Right lobe of liver (tissue), 6 donors: ENCODE measurements around the gene SPANXN2. TPM values are rescaled to one million over a fixed set of nuclear protein-coding genes. Genes with fewer than 3 reads are reported as not detected.
A peak's percentile ranks its signal among the peaks of the same experiment; 100 is the strongest.

Source experiments
- ATAC-seq, 4 donors: fragments of 200-7000 bp; cut with Tn5 transposase; one replicate each; pipeline ENCODE4 v1.9.1; 2020; ENCODE audit warnings: mild to moderate bottlenecking in 4 of 4, moderate library complexity in 4 of 4
- DNase-seq, 3 donors: peaks; one replicate each; pipeline ENCODE4 v3.0.0-alpha.2; 2020
- H3K27ac ChIP-seq, 3 donors: fragments of 200-600 bp; one replicate each; pipeline ENCODE4 v1.8.0; 2022
- H3K27me3 ChIP-seq, 2 donors: fragments of 200-600 bp; one replicate each; pipeline ENCODE4 v1.8.0; 2022
- H3K36me3 ChIP-seq, 4 donors: fragments of 200-600 bp; sonication (generic) in 1 of 4; one replicate each; pipeline versions ENCODE4 v1.5.1 to v1.8.0; 2017 to 2022; ENCODE audit warnings: control low read depth in 1 of 4
- H3K4me1 ChIP-seq, 4 donors: fragments of 200-600 bp; sonication (generic) in 1 of 4; one replicate each; pipeline versions ENCODE4 v1.5.1 to v1.8.0; 2017 to 2022; ENCODE audit warnings: control low read depth in 1 of 4
- H3K4me3 ChIP-seq, 3 donors: fragments of 200-600 bp; one replicate each; pipeline ENCODE4 v1.8.0; 2022
- H3K9me3 ChIP-seq, 4 donors: fragments of 200-600 bp; sonication (generic) in 1 of 4; one replicate each; pipeline versions ENCODE4 v1.5.1 to v1.8.0; 2017 to 2022; ENCODE audit warnings: control low read depth in 1 of 4
- POLR2A ChIP-seq: fragments of 450-650 bp; IDR thresholded peaks from one replicate; pipeline ENCODE4 v1.6.1; 2017; ENCODE audit warnings: antibody characterized with exemption, mild to moderate bottlenecking
- WGBS: methylation state at CpG from one replicate; pipeline ENCODE4 v1.1.6; 2018; ENCODE audit warnings: low coverage, low lambda C conversion rate; ENCODE audit not compliant: insufficient coverage; ENCODE audit errors: missing lambda C conversion rate; 5-methylcytosine and 5-hydroxymethylcytosine counted together
- intact Hi-C, 2 donors: fragments of 100-400 bp; cut with DNase I; formaldehyde crosslinking; loops; one replicate each; pipeline versions ENCODE4 v1.11.2 to v1.14.1; 2022
- total RNA-seq, 6 experiments: library from RNA; depleted of rRNA in 2 of 6; stranded (reverse); fragments of >200 nt in 2 of 6; fragmentation: NEBNext Ultra II Directional in 3 of 6; extraction: Animal tissue kit (Norgen Biotek cat#: 25700) in 3 of 6; gene quantifications; one replicate each; pipeline versions ENCODE4 v1.1.0 to v1.2.4, GENCODE V29; 2016 to 2023
- TF ChIP-seq, protein P1 (sequence below), 4 donors: fragments of 200-600 bp in 3 of 4; fragments of 450-650 bp in 1 of 4; IDR thresholded peaks; one replicate each; pipeline versions ENCODE4 v1.5.1 to v1.8.0; 2016 to 2022; ENCODE audit warnings: antibody characterized with exemption in 4 of 4, mild to moderate bottlenecking in 2 of 4
- donor health status: DM: no; HTN: yes; CAD: no.
- donor health status: DM: no; HTN: no; CAD: no.
- donor health status: DM: no; HTN: no; CAD: no.
- donor health status: DM: no; HTN: yes; CAD: no.
- donor health status: DM: no; HTN: yes; CAD: no.

SPANXN2 gene
- total RNA-seq, 6 experiments from 2014 or later: not detected

DNA sequence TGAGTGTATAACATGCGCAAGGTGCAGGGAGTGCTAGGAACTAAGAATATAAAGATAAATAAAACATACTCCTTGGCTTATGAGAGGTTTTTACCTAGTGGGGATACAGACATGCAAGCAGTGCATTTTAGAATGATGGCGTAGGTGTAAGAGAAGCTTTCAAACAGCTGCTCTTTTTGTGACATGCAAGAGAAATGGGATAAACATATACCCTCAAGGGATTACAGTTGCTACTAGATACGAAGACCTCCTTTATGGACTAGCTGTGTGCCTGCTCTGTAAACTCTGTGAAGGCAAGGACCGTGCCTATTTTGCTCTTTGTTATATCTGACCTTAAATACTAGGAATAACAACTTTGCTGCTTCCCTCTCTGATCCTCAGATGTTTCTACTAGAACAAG is 45.6 kb downstream of the SPANXN2 start:
- Histone ChIP-seq H3K4me1 (no peaks in the 10 kb centered on the region), H3K4me3 (no peak overlapping the region), H3K36me3 (no peaks in the 10 kb centered on the region), H3K27ac (no peak overlapping the region), H3K27me3 (peaks cover 0 to 5% of the 10 kb centered on the region in 2 donors), H3K9me3 (no peaks in the 10 kb centered on the region)
- TF ChIP-seq POLR2A: no peak
- TF ChIP-seq, protein P1, sequence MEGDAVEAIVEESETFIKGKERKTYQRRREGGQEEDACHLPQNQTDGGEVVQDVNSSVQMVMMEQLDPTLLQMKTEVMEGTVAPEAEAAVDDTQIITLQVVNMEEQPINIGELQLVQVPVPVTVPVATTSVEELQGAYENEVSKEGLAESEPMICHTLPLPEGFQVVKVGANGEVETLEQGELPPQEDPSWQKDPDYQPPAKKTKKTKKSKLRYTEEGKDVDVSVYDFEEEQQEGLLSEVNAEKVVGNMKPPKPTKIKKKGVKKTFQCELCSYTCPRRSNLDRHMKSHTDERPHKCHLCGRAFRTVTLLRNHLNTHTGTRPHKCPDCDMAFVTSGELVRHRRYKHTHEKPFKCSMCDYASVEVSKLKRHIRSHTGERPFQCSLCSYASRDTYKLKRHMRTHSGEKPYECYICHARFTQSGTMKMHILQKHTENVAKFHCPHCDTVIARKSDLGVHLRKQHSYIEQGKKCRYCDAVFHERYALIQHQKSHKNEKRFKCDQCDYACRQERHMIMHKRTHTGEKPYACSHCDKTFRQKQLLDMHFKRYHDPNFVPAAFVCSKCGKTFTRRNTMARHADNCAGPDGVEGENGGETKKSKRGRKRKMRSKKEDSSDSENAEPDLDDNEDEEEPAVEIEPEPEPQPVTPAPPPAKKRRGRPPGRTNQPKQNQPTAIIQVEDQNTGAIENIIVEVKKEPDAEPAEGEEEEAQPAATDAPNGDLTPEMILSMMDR (IDR thresholded peaks at IDR 0.05): no peak
- intact Hi-C loops: no loop called here
- DNase-seq (no peak), ATAC-seq (no peak)
- 44% methylated on average over 4 of the region's 4 CpGs for WGBS

DNA sequence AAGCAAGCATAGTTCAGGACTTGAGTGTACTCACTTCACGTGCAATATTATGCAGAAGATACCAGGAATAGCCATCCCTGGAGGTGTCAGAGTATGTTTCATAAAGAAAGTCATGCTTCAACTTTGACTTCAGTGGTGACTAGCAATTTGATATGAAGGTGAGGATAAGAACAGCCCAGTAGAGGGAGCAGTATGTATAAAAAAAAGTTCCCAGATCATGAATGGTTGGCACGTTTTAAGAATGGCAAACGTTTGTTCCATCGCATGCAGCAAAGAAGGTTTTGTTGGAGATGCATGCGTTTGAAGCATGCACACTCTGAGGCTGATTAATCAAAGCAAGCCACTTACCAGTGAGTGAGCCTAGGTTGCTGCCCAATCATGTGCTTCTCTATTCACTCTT is 51.2 kb downstream of the SPANXN2 start:
- WGBS: 1% methylated on average over 5 of the region's 5 CpGs
- no peak for TF ChIP-seq POLR2A
- TF ChIP-seq, protein P1 (IDR thresholded peaks at IDR 0.05): peak in 3 of 4 donors; percentile 28 to 46 (median 43)
- H3K4me1 ChIP-seq: no peaks in the 10 kb centered on the region
- peaks cover 0 to 5% of the 10 kb centered on the region in 2 donors for H3K27me3 ChIP-seq
- peak; percentile 52 to 70 (median 64) for ATAC-seq
- intact Hi-C loops: no loop called here
- DNase-seq: no peak
- H3K27ac ChIP-seq: no peak overlapping the region
- no peaks in the 10 kb centered on the region for H3K9me3 ChIP-seq
- no peaks in the 10 kb centered on the region for H3K36me3 ChIP-seq
- no peak overlapping the region for H3K4me3 ChIP-seq

DNA sequence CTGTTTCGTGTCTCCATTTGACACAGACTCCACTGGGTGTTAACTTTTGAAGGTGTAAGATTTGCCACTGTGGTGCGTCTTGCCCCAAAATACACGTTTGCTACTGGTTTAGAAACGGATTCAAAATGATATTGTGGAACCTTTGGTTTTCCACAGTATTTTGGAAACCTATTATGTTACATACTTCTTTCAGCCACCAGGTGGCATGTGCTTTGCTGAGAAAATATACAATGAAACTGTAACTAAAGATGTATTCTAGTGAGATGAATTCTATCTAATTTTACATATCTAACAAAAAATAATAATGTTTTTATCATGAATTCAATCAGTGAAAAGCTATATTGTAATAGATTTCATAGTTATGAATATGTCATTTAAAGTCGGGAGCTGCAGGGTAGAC is 56.2 kb downstream of the SPANXN2 start:
- no peaks in the 10 kb centered on the region for H3K27me3 ChIP-seq
- H3K9me3 ChIP-seq: no peaks in the 10 kb centered on the region
- no peaks in the 10 kb centered on the region for H3K36me3 ChIP-seq
- H3K27ac ChIP-seq: no peak overlapping the region
- WGBS: 19% methylated on average over 5 of the region's 5 CpGs
- no peaks in the 10 kb centered on the region for H3K4me1 ChIP-seq
- DNase-seq (no peak), ATAC-seq (peak in 3 of 4 donors; percentile 54 to 58 (median 56))
- no peak overlapping the region for H3K4me3 ChIP-seq
- intact Hi-C loops: no loop called here
- no peak for TF ChIP-seq POLR2A
- TF ChIP-seq, protein P1 (IDR thresholded peaks at IDR 0.05): peak; percentile 43 to 77 (median 66)

DNA sequence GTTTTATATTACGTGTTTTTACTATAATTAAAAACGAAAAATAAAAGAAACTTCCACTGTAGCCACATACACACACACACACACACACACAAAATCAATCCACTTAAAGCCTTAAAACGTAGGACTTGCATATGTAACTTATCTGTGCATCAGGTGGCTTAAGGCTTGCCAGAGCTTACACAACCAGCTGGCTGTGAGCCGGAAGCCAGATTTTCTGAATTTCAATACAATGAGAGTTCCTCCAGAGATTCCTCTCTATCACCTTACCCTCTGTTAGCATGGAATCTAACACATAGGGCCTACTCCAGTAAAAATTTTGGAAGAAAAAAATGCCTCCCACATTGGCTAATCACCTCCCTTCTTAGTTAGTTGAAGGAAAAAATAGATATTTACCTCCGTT is 56.8 kb downstream of the SPANXN2 start:
- Histone ChIP-seq H3K27me3 (no peaks in the 10 kb centered on the region), H3K36me3 (no peaks in the 10 kb centered on the region), H3K4me1 (no peaks in the 10 kb centered on the region), H3K4me3 (no peak overlapping the region), H3K9me3 (no peaks in the 10 kb centered on the region), H3K27ac (no peak overlapping the region)
- intact Hi-C loops: no loop called here
- 47% methylated on average over 5 of the region's 5 CpGs for WGBS
- no peak for ATAC-seq
- no peak for TF ChIP-seq POLR2A
- TF ChIP-seq, protein P1 (IDR thresholded peaks at IDR 0.05): no peak
- no peak for DNase-seq

Other genes starting within 250 kb of the SPANXN2 start
- gene SPANXN3, start 203.3 kb downstream of the SPANXN2 start, total RNA-seq: not detected
- gene SLITRK4, start 84.7 kb downstream of the SPANXN2 start, total RNA-seq: under 1 TPM in 5 of 6 experiments, not detected in 1; 0.02 to 0.43 (median 0.09) TPM
- gene UBE2NL, start 163.3 kb upstream of the SPANXN2 start, total RNA-seq: not detected